HEK293 (cell line): ENCODE data around the gene HEXIM1.
A peak's percentile ranks its signal among the peaks of the same experiment; 100 is the strongest.

Experiments
- GFI1B ChIP-seq: fragments of 450-650 bp; formaldehyde crosslinking; IDR thresholded peaks from 2 replicates; pipeline ENCODE4 v1.5.1; 2016; ENCODE audit warnings: missing biosample characterization, missing genetic modification characterization
- KLF1 ChIP-seq: fragments of 450-650 bp; formaldehyde crosslinking; IDR thresholded peaks from 2 replicates; pipeline ENCODE4 v1.5.1; 2016; ENCODE audit warnings: missing biosample characterization, missing genetic modification characterization
- MYNN ChIP-seq: fragments of 450-650 bp; formaldehyde crosslinking; IDR thresholded peaks from 2 replicates; pipeline ENCODE4 v1.5.1; 2016; ENCODE audit warnings: missing biosample characterization, missing genetic modification characterization, borderline replicate concordance
- MZF1 ChIP-seq: fragments of 450-650 bp; formaldehyde crosslinking; IDR thresholded peaks from 2 replicates; pipeline ENCODE4 v1.5.1; 2017; ENCODE audit warnings: missing biosample characterization, missing genetic modification characterization, borderline replicate concordance
- RBAK ChIP-seq: fragments of 450-650 bp; formaldehyde crosslinking; IDR thresholded peaks from 2 replicates; pipeline ENCODE4 v1.5.1; 2016; ENCODE audit warnings: missing biosample characterization, missing genetic modification characterization
- SALL2 ChIP-seq: fragments of 450-650 bp; formaldehyde crosslinking; IDR thresholded peaks from 2 replicates; pipeline ENCODE4 v1.5.0; 2017; ENCODE audit warnings: missing biosample characterization, mild to moderate bottlenecking, missing genetic modification characterization, borderline replicate concordance
- SCRT1 ChIP-seq: fragments of 450-650 bp; formaldehyde crosslinking; IDR thresholded peaks from 2 replicates; pipeline ENCODE4 v1.5.1; 2016; ENCODE audit warnings: missing biosample characterization, missing genetic modification characterization, borderline replicate concordance
- ZEB2 ChIP-seq: fragments of 450-650 bp; formaldehyde crosslinking; IDR thresholded peaks from 2 replicates; pipeline ENCODE4 v1.5.1; 2016; ENCODE audit warnings: missing biosample characterization, missing genetic modification characterization
- ZFP3 ChIP-seq: fragments of 450-650 bp; formaldehyde crosslinking; IDR thresholded peaks from 2 replicates; pipeline ENCODE4 v1.5.1; 2016; ENCODE audit warnings: low read depth, missing biosample characterization, missing genetic modification characterization
- ZNF174 ChIP-seq: fragments of 450-650 bp; formaldehyde crosslinking; IDR thresholded peaks from 2 replicates; pipeline ENCODE4 v1.5.0; 2017; ENCODE audit warnings: missing biosample characterization, mild to moderate bottlenecking, missing genetic modification characterization
- ZNF335 ChIP-seq: fragments of 450-650 bp; formaldehyde crosslinking; conservative IDR thresholded peaks from 2 replicates; pipeline ENCODE4 v1.5.1; 2016; ENCODE audit warnings: missing biosample characterization, missing genetic modification characterization
- ZNF561 ChIP-seq: fragments of 450-650 bp; IDR thresholded peaks from 2 replicates; pipeline ENCODE4 v1.5.1; 2018; ENCODE audit warnings: missing biosample characterization, missing genetic modification characterization, borderline replicate concordance
- ZNF626 ChIP-seq: fragments of 450-650 bp; sonication (Bioruptor Pico); formaldehyde crosslinking; IDR thresholded peaks from 2 replicates; pipeline ENCODE4 v1.5.1; 2018; ENCODE audit warnings: missing biosample characterization, missing genetic modification characterization, inconsistent platforms
- ZNF768 ChIP-seq: fragments of 450-650 bp; formaldehyde crosslinking; IDR thresholded peaks from 2 replicates; pipeline ENCODE4 v1.5.1; 2018; ENCODE audit warnings: missing biosample characterization, mild to moderate bottlenecking, missing genetic modification characterization
- TF ChIP-seq, protein P1 (sequence below): fragments of 450-650 bp; formaldehyde crosslinking; IDR thresholded peaks from 2 replicates; pipeline ENCODE4 v1.5.1; 2016; ENCODE audit warnings: missing biosample characterization, missing genetic modification characterization, borderline replicate concordance
- TF ChIP-seq, protein P2 (sequence below): fragments of 450-650 bp; formaldehyde crosslinking; IDR thresholded peaks from 2 replicates; pipeline ENCODE4 v1.5.1; 2016; ENCODE audit warnings: missing biosample characterization, missing genetic modification characterization
- TF ChIP-seq, protein P3 (sequence below): fragments of 450-650 bp; formaldehyde crosslinking; IDR thresholded peaks from 2 replicates; pipeline ENCODE4 v1.5.1; 2016; ENCODE audit warnings: missing biosample characterization, missing genetic modification characterization
- TF ChIP-seq, protein P4 (sequence below): fragments of 450-650 bp; formaldehyde crosslinking; IDR thresholded peaks from 2 replicates; pipeline ENCODE4 v1.5.1; 2016; ENCODE audit warnings: missing biosample characterization, missing genetic modification characterization
- TF ChIP-seq, protein P5 (sequence below): fragments of 450-650 bp; formaldehyde crosslinking; IDR thresholded peaks from 2 replicates; pipeline ENCODE4 v1.5.1; 2016; ENCODE audit warnings: missing biosample characterization, missing genetic modification characterization
- TF ChIP-seq, protein P6 (sequence below): fragments of 450-650 bp; formaldehyde crosslinking; IDR thresholded peaks from 2 replicates; pipeline ENCODE4 v1.5.1; 2016; ENCODE audit warnings: missing biosample characterization, missing genetic modification characterization

HEXIM1 gene

DNA sequence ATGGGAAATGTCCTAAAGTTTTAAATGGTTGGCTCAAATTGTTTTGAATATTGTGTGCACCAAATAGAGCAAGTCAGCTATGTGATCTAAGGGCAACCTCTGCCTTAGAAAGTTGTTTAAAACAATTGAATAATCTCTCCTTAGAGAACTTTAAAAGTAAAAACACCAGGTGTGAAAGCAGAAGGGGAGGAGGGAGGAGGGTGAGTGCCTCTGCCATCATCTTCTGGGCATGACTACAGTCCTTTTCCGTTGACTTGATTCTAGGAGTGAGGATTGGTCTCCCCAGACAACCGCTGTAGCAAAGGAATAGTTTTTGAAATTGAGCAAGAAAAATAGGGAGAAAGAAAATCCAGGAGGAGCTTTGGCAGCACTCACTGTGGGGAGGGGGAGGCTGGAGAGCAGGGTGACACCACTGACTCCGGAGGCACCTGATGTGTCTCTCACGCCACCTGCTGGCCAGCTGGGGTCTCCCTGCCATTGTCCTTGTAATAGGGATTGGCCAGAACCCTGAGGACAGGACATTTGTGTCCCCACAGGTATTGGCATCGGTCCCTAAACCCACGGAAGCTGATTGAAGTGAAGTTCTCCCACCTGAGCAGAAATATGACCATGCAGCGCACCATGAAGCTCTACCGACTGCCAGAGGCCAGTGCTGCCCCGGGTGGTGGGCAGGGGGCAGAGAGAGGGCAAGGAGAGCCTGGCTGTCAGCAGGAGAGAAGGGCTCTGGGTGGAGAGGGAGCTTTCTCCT lies 49.2 kb upstream of the HEXIM1 start (continued):
- TF ChIP-seq ZNF335, result no peak
- no peak for TF ChIP-seq KLF1
- peak; percentile 80; the same call in 1 of the 2 replicates for TF ChIP-seq ZNF561 (tag by site-specific recombination)
- TF ChIP-seq GFI1B (tag by site-specific recombination), result no peak
- no peak for TF ChIP-seq ZNF768 (tag by site-specific recombination)
- TF ChIP-seq ZEB2 (tag by site-specific recombination), result 0 out of 2 replicates have a peak, but pooled peaks have one; percentile 17
- no peak for TF ChIP-seq RBAK (tag by site-specific recombination)
- TF ChIP-seq, protein P1, sequence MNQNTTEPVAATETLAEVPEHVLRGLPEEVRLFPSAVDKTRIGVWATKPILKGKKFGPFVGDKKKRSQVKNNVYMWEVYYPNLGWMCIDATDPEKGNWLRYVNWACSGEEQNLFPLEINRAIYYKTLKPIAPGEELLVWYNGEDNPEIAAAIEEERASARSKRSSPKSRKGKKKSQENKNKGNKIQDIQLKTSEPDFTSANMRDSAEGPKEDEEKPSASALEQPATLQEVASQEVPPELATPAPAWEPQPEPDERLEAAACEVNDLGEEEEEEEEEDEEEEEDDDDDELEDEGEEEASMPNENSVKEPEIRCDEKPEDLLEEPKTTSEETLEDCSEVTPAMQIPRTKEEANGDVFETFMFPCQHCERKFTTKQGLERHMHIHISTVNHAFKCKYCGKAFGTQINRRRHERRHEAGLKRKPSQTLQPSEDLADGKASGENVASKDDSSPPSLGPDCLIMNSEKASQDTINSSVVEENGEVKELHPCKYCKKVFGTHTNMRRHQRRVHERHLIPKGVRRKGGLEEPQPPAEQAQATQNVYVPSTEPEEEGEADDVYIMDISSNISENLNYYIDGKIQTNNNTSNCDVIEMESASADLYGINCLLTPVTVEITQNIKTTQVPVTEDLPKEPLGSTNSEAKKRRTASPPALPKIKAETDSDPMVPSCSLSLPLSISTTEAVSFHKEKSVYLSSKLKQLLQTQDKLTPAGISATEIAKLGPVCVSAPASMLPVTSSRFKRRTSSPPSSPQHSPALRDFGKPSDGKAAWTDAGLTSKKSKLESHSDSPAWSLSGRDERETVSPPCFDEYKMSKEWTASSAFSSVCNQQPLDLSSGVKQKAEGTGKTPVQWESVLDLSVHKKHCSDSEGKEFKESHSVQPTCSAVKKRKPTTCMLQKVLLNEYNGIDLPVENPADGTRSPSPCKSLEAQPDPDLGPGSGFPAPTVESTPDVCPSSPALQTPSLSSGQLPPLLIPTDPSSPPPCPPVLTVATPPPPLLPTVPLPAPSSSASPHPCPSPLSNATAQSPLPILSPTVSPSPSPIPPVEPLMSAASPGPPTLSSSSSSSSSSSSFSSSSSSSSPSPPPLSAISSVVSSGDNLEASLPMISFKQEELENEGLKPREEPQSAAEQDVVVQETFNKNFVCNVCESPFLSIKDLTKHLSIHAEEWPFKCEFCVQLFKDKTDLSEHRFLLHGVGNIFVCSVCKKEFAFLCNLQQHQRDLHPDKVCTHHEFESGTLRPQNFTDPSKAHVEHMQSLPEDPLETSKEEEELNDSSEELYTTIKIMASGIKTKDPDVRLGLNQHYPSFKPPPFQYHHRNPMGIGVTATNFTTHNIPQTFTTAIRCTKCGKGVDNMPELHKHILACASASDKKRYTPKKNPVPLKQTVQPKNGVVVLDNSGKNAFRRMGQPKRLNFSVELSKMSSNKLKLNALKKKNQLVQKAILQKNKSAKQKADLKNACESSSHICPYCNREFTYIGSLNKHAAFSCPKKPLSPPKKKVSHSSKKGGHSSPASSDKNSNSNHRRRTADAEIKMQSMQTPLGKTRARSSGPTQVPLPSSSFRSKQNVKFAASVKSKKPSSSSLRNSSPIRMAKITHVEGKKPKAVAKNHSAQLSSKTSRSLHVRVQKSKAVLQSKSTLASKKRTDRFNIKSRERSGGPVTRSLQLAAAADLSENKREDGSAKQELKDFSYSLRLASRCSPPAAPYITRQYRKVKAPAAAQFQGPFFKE, result no peak
- no peak for TF ChIP-seq ZNF174
- TF ChIP-seq, protein P2, sequence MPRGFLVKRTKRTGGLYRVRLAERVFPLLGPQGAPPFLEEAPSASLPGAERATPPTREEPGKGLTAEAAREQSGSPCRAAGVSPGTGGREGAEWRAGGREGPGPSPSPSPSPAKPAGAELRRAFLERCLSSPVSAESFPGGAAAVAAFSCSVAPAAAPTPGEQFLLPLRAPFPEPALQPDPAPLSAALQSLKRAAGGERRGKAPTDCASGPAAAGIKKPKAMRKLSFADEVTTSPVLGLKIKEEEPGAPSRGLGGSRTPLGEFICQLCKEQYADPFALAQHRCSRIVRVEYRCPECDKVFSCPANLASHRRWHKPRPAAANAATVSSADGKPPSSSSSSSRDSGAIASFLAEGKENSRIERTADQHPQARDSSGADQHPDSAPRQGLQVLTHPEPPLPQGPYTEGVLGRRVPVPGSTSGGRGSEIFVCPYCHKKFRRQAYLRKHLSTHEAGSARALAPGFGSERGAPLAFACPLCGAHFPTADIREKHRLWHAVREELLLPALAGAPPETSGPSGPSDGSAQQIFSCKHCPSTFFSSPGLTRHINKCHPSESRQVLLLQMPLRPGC (tag by site-specific recombination), result no peak
- TF ChIP-seq, protein P3, sequence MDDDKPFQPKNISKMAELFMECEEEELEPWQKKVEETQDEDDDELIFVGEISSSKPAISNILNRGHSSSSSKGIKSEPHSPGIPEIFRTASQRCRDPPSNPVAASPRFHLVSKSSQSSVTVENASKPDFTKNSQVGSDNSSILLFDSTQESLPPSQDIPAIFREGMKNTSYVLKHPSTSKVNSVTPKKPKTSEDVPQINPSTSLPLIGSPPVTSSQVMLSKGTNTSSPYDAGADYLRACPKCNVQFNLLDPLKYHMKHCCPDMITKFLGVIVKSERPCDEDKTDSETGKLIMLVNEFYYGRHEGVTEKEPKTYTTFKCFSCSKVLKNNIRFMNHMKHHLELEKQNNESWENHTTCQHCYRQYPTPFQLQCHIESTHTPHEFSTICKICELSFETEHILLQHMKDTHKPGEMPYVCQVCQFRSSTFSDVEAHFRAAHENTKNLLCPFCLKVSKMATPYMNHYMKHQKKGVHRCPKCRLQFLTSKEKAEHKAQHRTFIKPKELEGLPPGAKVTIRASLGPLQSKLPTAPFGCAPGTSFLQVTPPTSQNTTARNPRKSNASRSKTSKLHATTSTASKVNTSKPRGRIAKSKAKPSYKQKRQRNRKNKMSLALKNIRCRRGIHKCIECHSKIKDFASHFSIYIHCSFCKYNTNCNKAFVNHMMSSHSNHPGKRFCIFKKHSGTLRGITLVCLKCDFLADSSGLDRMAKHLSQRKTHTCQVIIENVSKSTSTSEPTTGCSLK (tag by site-specific recombination), result no peak
- TF ChIP-seq, protein P4, sequence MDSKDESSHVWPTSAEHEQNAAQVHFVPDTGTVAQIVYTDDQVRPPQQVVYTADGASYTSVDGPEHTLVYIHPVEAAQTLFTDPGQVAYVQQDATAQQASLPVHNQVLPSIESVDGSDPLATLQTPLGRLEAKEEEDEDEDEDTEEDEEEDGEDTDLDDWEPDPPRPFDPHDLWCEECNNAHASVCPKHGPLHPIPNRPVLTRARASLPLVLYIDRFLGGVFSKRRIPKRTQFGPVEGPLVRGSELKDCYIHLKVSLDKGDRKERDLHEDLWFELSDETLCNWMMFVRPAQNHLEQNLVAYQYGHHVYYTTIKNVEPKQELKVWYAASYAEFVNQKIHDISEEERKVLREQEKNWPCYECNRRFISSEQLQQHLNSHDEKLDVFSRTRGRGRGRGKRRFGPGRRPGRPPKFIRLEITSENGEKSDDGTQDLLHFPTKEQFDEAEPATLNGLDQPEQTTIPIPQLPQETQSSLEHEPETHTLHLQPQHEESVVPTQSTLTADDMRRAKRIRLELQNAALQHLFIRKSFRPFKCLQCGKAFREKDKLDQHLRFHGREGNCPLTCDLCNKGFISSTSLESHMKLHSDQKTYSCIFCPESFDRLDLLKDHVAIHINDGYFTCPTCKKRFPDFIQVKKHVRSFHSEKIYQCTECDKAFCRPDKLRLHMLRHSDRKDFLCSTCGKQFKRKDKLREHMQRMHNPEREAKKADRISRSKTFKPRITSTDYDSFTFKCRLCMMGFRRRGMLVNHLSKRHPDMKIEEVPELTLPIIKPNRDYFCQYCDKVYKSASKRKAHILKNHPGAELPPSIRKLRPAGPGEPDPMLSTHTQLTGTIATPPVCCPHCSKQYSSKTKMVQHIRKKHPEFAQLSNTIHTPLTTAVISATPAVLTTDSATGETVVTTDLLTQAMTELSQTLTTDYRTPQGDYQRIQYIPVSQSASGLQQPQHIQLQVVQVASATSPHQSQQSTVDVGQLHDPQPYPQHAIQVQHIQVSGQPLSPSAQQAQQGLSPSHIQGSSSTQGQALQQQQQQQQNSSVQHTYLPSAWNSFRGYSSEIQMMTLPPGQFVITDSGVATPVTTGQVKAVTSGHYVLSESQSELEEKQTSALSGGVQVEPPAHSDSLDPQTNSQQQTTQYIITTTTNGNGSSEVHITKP, result peak; percentile 73
- TF ChIP-seq, protein P5, sequence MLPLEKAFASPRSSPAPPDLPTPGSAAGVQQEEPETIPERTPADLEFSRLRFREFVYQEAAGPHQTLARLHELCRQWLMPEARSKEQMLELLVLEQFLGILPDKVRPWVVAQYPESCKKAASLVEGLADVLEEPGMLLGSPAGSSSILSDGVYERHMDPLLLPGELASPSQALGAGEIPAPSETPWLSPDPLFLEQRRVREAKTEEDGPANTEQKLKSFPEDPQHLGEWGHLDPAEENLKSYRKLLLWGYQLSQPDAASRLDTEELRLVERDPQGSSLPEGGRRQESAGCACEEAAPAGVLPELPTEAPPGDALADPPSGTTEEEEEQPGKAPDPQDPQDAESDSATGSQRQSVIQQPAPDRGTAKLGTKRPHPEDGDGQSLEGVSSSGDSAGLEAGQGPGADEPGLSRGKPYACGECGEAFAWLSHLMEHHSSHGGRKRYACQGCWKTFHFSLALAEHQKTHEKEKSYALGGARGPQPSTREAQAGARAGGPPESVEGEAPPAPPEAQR (tag by site-specific recombination), result no peak
- TF ChIP-seq SALL2, result no peak
- no peak for TF ChIP-seq SCRT1 (tag by site-specific recombination)
- no peak for TF ChIP-seq MZF1 (tag by site-specific recombination)
- TF ChIP-seq ZFP3 (tag by site-specific recombination), result no peak
- TF ChIP-seq ZNF626 (tag by site-specific recombination), result no peak
- TF ChIP-seq, protein P6, sequence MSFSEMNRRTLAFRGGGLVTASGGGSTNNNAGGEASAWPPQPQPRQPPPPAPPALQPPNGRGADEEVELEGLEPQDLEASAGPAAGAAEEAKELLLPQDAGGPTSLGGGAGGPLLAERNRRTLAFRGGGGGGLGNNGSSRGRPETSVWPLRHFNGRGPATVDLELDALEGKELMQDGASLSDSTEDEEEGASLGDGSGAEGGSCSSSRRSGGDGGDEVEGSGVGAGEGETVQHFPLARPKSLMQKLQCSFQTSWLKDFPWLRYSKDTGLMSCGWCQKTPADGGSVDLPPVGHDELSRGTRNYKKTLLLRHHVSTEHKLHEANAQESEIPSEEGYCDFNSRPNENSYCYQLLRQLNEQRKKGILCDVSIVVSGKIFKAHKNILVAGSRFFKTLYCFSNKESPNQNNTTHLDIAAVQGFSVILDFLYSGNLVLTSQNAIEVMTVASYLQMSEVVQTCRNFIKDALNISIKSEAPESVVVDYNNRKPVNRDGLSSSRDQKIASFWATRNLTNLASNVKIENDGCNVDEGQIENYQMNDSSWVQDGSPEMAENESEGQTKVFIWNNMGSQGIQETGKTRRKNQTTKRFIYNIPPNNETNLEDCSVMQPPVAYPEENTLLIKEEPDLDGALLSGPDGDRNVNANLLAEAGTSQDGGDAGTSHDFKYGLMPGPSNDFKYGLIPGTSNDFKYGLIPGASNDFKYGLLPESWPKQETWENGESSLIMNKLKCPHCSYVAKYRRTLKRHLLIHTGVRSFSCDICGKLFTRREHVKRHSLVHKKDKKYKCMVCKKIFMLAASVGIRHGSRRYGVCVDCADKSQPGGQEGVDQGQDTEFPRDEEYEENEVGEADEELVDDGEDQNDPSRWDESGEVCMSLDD, result no peak
- TF ChIP-seq MYNN (tag by site-specific recombination), result no peak
